ENCODE measurements around the gene PIK3C2B.

- TF ChIP-seq CTCF (IDR thresholded peaks at IDR 0.05), result no peak
- no peak for TF ChIP-seq POLR2A (IDR thresholded peaks at IDR 0.05)
Measured at GRCh38 chr1:204447736-204448135, 46.9 kb downstream of the PIK3C2B start.
